ENCODE measurements around the gene GLIS1. TPM values are rescaled to one million over a fixed set of nuclear protein-coding genes. Genes with fewer than 3 reads are reported as not detected.

GLIS1 gene
- polyA plus RNA-seq, 3 donors: 2.2 to 4.8 (median 3.2) TPM

GRCh38 chr1:53581476-53581875 is 157.5 kb downstream of the GLIS1 start:
- DNase-seq (ENCODE audit: extremely low read depth in 1 of 11, low read depth in 9 of 11, low spot score in 4 of 11): no peak

DNA sequence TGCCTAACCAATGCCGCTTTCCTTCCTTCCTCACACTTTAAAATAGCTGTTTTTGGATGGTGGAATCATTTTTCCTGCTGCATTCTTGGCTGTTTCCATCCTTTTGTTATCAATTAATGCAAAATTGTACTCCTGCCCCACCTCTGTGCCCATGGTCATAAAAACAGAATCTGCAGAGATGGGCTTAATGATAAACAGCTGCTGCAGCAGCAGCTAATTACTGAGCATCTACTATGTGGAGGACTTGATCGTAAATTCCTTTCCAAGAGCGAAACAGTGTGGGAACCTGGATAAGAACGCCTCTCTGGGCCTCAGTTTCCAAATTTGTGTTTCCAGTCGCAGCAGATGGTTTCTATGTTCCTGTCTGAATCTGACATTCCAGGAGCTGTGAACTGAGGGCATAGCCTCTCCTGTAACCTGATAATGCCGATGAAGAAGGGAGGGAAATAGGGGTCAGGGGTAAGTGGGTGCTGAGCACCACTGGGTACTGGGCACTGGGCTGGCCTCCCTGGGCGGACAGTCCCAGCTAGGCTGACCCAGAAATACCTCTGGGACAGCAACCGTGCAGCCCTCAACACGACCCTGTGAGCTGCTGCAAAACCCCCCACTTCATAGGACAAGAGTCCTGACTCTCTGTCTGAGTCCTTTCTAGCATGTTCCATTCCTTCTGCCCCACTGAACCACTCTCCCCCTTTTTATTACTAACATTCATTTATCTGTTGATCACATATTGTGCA is 158.1 kb downstream of the GLIS1 start:
- DNase-seq (ENCODE audit: extremely low read depth in 1 of 11, low read depth in 9 of 11, low spot score in 4 of 11): no peak

DNA sequence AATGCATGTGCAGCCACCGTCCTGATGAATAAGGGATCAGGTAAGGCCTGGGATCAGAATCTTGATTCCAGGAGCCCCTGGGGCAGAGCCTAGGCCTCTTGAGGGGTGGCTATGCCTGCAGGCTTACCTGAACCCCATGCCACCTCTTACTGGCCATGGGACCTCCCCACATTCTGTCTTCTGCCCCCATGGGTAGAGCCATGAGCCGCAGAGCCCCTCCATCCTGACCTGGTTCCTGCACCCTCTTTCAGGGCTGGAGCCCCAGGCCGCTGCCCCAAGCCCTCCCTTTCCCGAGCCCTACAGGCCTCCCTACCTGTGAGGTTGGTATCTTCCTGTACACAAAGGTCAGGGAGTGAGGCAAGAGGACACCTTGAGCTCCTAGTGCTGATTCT is 159.0 kb downstream of the GLIS1 start:
- no peak for DNase-seq (ENCODE audit: extremely low read depth in 1 of 11, low read depth in 9 of 11, low spot score in 4 of 11)

DNA sequence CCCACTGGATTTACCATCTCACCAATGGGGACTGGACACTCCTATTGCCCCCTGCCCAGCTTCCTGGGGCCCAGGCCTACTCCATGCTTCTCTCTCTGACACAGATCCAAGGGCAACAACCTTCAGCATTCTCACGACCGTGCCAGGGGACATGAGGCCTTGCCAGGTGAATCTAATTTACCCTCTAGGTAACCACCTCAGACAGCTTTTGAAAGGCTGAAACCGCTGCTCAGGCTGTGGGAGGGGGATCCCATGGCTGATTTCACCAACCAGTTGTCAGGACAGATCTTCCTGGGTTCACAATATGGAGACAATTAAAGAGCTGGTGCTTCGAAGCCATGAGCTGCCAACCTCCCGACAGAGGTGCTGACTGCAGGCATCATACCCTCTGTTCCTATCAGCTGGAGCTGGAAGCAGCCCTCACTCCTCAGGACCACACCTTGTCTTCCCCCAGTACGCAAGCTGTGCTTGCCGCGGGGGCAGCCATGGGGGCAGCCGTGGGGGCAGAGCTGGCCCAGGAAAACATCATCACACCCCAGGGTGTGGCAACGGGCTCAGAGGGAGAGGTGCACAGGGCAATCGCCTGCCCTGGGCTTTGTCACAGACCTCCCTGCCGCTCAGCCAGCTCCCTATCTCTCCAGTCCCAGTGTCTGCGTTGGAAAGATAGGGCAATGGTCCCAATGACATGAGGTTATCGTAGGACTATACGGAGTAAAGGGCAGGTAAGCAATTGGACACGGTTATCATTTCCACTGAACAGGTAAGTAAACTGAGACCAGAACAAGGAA is 159.5 kb downstream of the GLIS1 start:
- DNase-seq (ENCODE audit: extremely low read depth in 1 of 11, low read depth in 9 of 11, low spot score in 4 of 11): no peak

DNA sequence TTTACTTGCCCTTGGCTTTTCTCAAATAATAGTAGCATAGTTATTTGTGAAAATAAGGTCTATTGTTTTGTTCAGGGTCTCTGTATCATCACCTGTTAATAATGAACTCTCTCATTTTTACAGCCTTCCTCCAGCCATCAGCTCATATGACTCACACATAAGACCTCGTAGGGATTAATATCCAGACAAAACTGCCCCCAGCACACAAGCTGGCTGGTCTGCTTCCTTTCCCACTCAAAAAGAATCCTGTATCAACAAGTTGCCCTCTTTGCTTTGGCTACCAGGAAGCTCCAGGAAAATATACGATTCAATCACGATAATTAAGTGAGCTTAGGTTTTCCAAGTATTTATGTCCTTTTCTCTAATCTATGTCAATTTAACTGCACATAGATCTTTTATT is 160.6 kb downstream of the GLIS1 start:
- DNase-seq (ENCODE audit: extremely low read depth in 1 of 11, low read depth in 9 of 11, low spot score in 4 of 11): no peak

DNA sequence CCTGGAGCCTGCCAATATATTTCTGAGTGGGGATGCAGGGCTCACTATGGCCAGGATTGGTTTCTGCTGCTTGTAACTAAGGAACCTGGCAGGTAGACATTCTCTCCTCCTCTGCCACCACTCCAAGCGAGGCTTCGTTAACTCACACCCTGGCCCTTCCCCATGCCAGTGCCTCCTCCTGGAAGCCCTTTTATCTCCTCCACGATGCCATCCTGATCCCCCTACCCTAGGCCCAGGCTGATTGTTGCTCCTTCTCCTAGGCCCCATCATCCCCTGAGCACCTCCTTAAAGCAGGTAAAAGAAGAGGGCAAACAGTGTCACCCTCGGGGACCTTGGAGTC is 161.2 kb downstream of the GLIS1 start:
- DNase-seq (ENCODE audit: extremely low read depth in 1 of 11, low read depth in 9 of 11, low spot score in 4 of 11): no peak

DNA sequence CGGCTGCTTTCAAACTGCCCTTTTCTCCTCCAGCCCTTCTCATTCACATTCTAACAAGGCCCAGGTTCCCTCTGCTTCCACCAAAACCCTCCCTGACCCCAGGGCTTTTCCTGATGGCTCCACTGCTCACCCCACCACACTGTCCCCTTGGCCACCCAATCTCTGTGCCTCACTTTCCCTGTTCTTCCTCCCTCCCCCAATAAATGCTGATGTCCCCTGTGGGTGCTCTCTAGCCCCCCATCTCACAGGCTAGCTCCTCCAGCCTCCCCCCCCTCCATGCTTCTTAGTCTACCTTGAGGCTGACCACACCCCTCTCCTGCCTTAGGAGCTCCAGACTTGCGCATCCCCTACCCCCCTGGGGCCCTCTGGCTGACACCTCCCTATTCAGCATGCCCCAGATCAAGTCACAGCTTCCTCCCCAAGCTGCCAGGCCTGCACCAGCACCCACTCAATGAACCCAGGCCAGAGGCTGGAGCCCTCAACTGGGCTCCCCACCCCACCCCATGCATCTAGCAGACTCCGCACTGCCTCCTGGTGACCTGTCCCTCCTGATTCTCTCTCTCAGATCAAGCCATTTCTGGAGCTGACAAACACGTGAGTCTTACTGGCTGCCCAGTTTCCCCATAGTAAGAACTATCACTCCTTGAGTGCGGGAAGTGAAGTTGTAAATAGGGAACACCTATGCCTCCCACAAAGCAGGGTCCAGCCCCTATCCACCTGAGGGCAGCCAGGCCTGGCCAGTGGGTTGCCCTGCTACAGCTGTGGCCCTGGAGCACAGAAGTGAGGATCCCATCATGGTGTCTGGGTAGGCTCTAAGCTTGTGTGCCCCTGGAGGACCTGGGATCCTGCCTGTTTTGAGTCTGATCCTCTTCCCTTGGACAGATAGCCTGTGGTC is 161.9 kb downstream of the GLIS1 start:
- no peak for DNase-seq (ENCODE audit: extremely low read depth in 1 of 11, low read depth in 9 of 11, low spot score in 4 of 11)

DNA sequence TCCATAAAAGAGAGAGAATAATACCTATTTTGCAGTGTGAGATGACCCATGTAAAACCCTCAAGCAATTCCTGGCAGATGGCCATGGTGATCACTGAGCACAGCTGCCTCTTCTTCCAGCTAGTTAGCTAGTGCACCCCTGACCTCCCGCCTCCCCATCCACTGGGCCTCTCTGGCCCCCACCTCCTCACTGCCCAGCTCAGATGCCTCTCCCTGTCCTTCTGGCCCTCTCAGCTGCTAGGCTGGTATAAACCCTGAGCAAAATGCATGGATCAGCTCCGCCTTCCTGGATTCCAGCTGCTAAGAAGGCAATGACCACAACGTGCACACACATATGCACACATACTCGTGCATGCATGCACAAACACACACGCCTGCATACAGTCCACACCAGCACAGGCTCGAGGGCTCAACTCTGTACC is 162.6 kb downstream of the GLIS1 start:
- no peak for DNase-seq (ENCODE audit: extremely low read depth in 1 of 11, low read depth in 9 of 11, low spot score in 4 of 11)

GRCh38 chr1:53575955-53576320 is 163.0 kb downstream of the GLIS1 start:
- no peak for DNase-seq (ENCODE audit: extremely low read depth in 1 of 11, low read depth in 9 of 11, low spot score in 4 of 11)

GRCh38 chr1:53575141-53575954 is 163.6 kb downstream of the GLIS1 start:
- no peak for DNase-seq (ENCODE audit: extremely low read depth in 1 of 11, low read depth in 9 of 11, low spot score in 4 of 11)

- no peak for DNase-seq (ENCODE audit: extremely low read depth in 1 of 11, low read depth in 9 of 11, low spot score in 4 of 11)
Observed at GRCh38 chr1:53574621-53575020, 164.3 kb downstream of the GLIS1 start.

GRCh38 chr1:53573931-53574330 is 165.0 kb downstream of the GLIS1 start:
- DNase-seq (ENCODE audit: extremely low read depth in 1 of 11, low read depth in 9 of 11, low spot score in 4 of 11): no peak

- no peak for DNase-seq (ENCODE audit: extremely low read depth in 1 of 11, low read depth in 9 of 11, low spot score in 4 of 11)
Observed at GRCh38 chr1:53573522-53573921, 165.4 kb downstream of the GLIS1 start.

- no peak for DNase-seq (ENCODE audit: extremely low read depth in 1 of 11, low read depth in 9 of 11, low spot score in 4 of 11)
Observed at GRCh38 chr1:53572815-53573173, 166.2 kb downstream of the GLIS1 start.

DNA sequence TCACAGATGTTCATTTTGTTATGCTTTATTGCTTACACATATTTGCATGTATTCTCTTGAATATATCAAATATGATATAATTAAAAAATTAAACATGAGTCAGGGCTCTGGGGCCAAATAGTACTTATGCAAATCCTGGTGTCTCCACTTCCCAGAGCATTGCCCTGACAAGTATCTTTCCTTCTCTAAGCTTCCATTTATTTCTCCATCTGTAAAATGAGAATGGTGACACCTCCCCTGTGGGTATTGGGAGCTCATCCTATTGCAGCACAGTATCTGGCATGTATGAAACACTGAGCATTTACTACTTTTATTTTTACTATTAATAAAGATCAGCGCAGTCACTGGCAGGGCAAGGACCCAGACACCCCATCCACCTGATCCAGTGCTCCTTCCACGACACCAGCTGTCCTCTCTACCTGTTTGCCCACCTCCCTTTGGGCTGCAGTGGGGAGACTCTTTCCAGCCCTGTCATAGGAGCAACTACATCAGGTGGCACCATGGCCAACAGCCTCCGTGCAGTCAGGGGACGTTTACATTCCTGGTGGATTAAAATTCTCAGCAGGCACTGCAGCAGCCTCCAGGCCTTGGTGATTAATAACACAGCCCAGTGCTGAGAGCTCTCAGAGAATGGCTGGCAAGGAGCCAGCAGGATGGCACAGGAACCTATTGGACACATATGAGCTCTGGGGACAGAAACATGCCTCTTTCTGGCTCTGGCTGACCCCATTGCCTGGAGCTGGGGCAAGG is 166.7 kb downstream of the GLIS1 start:
- DNase-seq (ENCODE audit: extremely low read depth in 1 of 11, low read depth in 9 of 11, low spot score in 4 of 11): peak in 2 of 11 donors; percentile 58 to 63

- DNase-seq (ENCODE audit: extremely low read depth in 1 of 11, low read depth in 9 of 11, low spot score in 4 of 11): no peak
Observed at GRCh38 chr1:53568540-53568939, 170.4 kb downstream of the GLIS1 start.

DNA sequence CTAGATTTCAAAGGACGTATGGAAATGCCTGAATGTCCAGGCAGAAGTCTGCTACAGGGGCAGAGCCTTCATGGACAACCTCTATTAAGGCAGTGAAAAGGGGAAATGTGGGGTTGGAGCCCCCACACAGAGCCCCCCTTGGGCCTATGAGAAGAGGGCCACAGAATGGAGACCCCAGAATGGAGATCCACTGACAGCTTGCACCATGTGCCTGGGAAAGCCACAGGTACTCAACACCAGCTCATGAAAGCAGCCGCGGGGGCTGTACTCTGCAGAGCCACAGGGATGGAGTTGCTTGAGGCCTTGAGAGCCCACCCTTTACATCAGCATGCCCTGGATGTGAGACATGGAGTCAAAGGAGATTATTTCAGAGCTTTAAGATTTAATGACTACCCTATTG is 171.1 kb downstream of the GLIS1 start:
- DNase-seq (ENCODE audit: extremely low read depth in 1 of 11, low read depth in 9 of 11, low spot score in 4 of 11): no peak

GRCh38 chr1:53567450-53567849 is 171.5 kb downstream of the GLIS1 start:
- no peak for DNase-seq (ENCODE audit: extremely low read depth in 1 of 11, low read depth in 9 of 11, low spot score in 4 of 11)
